Subcutaneous adipose tissue (tissue), 4 donors: Measurements from ENCODE around the gene CCDC150. TPM values are rescaled to one million over a fixed set of nuclear protein-coding genes. Genes with fewer than 3 reads are reported as not detected.

Experiments used
- total RNA-seq, 4 donors: library from RNA; depleted of rRNA; stranded (reverse); fragments of >200 nt; gene quantifications; one replicate each; pipeline ENCODE4 v1.1.0, GENCODE V29; 2016
- TF ChIP-seq, protein P1 (sequence below): fragments of 450-650 bp; IDR thresholded peaks from one replicate; pipeline ENCODE4 v1.5.1; 2016; ENCODE audit warnings: low read depth, mild to moderate bottlenecking, control low read depth, antibody characterized with exemption, moderate library complexity

CCDC150 gene
- total RNA-seq, 4 donors from 2014 or later, result 1.3 to 2.7 (median 2.5) TPM

DNA sequence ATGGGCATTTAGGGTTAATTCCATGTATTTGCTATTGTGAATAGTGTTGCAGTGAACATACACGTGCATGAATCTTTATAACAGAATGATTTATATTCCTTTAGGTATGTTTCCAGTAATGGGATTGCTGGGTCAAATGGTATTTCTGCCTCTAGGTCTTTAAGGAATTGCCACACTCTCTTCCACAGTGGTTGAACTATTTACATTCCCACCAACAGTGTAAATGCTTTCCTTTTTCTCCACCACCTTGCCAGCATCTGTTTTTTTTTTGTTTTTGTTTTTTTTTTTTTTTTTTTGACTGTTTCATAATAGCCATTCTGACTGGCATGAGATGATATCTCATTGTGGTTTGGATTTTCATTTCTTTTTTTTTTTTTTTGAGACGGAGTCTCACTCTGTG lies 97.5 kb downstream of the CCDC150 start:
- TF ChIP-seq, protein P1, sequence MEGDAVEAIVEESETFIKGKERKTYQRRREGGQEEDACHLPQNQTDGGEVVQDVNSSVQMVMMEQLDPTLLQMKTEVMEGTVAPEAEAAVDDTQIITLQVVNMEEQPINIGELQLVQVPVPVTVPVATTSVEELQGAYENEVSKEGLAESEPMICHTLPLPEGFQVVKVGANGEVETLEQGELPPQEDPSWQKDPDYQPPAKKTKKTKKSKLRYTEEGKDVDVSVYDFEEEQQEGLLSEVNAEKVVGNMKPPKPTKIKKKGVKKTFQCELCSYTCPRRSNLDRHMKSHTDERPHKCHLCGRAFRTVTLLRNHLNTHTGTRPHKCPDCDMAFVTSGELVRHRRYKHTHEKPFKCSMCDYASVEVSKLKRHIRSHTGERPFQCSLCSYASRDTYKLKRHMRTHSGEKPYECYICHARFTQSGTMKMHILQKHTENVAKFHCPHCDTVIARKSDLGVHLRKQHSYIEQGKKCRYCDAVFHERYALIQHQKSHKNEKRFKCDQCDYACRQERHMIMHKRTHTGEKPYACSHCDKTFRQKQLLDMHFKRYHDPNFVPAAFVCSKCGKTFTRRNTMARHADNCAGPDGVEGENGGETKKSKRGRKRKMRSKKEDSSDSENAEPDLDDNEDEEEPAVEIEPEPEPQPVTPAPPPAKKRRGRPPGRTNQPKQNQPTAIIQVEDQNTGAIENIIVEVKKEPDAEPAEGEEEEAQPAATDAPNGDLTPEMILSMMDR, result no peak

DNA sequence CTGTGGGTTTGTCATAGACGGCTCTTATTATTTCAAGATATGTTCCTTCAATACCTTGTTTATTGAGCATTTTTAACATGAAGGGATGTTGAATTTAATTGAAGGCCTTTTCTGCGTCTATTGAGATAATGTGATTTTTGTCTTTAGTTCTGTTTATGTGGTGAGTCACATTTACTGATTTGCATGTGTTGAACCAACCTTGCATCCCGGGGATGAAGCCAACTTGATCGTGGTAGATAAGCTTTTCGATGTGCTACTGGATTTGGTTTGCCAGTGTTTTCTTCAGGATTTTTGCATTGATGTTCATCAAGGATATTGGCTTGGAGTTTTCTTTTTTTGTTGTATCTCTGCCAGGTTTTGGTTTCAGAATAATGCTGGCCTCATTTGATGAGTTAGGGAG lies 99.5 kb downstream of the CCDC150 start:
- TF ChIP-seq, protein P1, result no peak

DNA sequence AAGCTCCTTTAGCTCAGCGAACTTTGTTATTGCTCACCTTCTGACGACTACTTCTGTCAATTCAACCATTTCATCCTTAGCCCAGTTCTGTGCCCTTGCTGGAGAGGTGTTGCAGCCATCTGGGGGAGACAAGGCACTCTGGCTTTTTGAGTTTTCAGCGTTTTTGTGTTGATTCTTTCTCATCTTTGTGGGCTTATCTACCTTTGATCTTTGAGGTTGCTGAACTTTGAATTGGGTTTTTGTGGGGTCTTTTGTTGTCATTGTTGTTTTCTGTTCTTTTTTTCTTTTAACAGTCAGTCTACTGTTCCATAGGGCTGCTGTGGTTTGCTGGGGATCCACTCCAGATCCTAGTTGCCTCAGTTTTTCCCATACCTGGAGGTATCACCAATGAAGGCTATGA lies 102.7 kb downstream of the CCDC150 start:
- TF ChIP-seq, protein P1, result no peak

DNA sequence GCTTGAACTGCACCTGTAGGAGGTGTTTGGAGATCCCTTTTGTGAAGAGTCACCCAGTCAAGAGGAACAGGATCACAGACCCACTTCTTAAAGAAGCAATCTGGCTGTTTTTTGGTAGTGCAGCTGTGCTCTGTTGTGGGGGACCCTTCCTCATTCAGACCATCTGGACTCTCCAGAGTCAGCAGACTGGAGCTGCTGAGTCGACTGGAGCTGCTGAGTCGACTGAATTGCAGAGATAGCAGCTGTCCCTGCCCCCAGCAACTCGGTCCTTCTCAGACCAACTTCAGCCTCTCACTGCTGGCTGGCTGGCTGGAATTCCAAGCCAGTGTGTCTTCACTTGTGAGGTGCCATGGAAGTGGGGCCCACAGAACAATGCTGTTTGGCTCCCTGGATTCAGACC lies 103.2 kb downstream of the CCDC150 start:
- TF ChIP-seq, protein P1, result no peak

DNA sequence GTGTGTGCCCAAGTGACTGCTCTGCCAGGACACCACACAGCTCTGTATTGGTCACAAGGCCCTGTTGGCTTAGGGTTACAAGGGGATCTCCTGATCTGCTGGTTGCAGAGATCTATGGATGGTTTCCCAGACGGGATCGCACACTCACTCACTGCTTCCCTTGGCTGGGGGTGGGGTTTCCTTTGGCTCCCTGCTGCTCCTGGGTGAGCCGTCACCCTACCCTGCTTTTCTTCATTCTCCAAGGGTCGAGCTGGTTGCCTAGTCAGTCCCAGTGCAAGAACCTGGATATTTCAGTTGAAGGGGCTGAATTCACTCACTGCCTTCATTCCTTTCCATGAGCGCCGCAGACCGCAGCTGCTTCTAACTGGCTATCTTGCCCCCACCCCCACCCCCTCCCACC lies 103.7 kb downstream of the CCDC150 start:
- TF ChIP-seq, protein P1, result no peak

DNA sequence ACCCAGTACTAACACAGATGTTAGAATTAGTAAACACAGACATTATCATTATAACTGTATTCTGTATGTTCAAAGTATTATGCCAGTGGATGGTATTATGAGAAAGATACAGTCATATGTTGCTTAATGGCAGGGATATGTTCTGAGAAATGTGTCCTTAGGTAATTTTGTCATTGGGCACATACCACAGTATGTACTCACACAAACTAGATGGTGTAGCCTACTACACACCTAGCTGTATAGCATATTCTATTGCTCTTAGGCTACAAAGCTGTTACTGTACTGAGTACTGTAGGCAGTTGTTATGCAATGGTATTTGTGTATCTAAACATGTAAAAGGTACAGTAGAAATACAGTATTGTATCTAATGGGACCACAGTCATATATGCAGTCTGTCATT lies 106.2 kb downstream of the CCDC150 start:
- TF ChIP-seq, protein P1, result no peak

DNA sequence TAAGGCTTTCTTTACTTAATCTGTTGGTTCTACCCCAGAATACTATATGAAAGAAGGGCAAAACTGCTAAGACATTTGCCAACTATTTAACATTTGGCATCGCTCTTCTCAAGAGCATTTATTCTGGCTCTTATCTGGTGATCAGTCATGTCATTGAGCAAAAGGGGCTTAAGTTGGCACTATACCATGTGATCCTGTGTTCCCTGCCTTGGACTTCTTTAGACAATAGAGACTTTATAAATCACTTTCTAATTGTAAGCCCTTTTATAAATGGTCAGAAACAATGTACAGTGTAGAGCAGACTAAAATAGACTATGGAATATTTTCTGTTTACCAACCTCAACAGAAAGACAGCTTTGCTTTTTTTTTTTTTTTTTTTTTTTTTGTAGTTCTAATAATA lies 107.9 kb downstream of the CCDC150 start:
- TF ChIP-seq, protein P1, result no peak
